NCI-H187 treated with DMSO at 0.1 percent for 48 hours (cell line): ENCODE measurements around the gene CEP350.
"Not testable (repeated sequence)": the region's sequence is repeated elsewhere in the genome, so short reads cannot be mapped to it uniquely, and the experiment has no call there.

Experiments used
- DNase-seq: peaks from one replicate; lab custom pipeline; 2025; lab: John Stamatoyannopoulos, UW

CEP350 gene

DNA sequence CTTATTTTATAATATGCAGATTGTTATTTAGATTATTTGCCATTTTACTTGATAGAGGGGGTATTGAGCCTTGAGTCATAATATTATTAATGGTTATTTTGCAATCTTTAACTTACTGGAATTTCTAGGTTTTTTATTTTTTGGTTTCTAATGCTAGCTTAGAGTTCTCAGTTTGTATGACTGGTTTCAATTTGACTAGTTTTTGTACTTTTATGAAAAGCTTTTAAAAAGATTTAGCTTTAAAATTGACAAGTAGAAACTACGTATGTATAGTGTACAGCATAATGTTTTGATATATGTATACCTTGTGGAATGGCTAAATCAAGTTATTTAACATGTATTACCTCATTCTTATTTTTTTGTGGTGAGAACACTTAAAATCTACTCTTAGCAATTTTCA lies 41.5 kb downstream of the CEP350 start:
- DNase-seq: no peak

DNA sequence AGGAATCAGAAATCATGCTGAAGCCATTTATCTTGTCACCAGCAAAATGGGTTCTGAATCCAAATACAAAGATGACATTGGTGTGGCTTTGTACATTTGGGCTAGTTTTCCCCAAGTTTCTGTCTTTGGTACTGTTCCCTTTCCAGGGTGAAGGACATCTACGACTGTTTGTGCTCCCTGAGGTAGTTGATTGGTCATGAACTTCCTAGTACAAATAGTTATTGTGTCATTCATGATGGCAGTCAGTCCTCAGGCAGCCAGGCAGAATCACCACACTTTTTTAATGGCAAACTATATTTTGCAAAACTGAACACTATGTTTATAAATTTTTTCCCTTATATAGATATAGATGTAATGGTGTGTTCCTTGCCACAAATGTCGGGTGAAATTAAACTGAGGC lies 46.0 kb downstream of the CEP350 start:
- DNase-seq: no peak

DNA sequence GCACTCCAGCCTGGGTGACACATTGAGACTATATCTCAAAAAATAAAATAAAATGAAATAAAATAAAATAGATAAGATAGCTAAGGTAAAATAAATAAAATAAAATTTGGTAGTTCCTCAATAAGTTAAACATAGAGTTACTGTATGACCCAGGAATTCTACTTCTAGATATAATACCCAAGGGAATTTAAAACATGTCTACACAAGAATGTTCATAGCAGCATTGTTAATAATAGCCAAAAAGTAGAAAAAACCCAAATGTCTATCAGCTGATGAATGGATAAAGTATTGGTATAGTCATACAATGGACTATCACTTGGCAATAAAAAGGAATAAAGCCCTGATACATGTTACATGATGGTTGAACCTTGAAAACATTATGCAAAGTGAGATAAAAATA lies 47.8 kb downstream of the CEP350 start:
- DNase-seq: no peak

DNA sequence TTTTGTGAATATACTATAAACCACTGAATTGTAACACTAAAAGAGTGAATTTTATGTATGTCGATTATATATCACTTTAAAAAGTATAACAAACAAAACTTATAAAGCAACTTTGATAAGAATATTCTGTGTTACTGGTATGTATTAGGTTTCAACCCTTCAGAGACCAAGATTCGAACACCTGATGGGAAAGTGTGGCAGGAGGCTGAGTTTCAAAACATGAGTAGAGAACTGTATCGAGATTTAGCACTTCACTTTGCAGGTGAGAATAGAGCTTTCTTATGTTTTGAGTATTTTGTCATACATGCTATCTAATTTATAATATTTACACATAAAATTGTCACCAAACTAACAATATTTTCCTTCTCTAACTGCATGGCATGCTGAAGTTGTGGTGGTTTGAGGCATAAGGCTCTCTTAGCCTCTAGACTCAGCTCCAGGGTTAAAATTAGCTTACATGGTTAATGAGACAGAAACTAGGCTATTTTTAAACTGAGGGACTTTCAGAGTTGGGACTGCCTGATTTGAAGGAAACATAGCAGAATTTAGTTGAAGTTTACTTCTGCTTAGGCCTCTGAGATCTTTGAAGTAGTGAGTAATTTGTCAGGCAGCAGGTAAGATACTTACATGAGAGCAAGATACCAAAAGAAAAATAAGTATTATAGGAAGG lies 48.6 kb downstream of the CEP350 start:
- DNase-seq: no peak

DNA sequence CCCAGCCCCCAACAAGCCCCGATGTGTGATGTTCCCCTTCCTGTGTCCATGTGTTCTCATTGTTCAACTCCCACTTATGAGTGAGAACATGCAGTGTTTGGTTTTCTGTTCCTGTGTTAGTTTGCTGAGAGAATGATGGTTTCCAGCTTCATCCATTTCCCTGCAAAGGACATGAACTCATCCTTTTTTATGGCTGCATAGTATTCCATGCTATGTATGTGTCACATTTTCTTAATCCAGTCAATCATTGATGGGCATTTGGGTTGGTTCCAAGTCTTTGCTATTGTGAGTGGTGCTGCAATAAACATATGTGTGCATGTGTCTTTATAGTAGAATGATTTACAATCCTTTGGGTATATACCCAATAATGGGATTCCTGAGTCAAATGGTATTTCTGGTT lies 52.2 kb downstream of the CEP350 start:
- DNase-seq: not testable (repeated sequence)

DNA sequence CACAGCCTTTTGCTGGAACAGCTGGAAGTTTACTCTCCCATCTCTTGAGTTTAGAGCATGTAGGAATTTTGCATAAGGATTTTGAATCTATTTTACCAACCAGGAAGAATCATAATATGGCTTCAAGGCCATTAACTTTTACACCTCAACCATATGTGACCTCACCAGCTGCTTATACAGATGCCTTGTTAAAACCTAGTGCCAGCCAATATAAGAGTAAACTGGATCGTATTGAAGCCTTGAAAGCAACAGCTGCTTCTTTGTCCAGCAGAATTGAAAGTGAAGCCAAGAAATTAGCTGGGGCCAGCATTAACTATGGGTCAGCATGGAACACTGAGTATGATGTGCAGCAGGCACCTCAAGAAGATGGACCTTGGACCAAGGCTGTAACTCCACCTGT lies 65.4 kb downstream of the CEP350 start:
- no peak for DNase-seq

DNA sequence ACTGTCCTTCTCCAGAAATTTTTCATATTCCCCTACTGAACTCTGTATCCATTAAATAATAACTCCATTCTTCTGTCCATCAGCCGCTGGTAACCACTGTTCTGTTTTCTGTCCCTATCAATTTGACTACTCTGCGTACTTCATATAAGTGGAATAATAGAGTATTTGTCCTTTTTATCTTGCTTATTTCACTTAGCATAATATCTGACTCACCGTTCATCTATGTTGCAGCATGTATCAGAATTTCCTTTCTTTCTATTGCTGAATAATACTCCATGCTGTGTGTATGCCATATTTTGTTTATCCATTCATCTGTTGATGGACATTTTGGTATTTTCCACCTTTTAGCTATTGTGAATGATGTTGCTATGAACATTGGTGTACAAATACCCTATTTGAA lies 71.9 kb downstream of the CEP350 start:
- DNase-seq: no peak

DNA sequence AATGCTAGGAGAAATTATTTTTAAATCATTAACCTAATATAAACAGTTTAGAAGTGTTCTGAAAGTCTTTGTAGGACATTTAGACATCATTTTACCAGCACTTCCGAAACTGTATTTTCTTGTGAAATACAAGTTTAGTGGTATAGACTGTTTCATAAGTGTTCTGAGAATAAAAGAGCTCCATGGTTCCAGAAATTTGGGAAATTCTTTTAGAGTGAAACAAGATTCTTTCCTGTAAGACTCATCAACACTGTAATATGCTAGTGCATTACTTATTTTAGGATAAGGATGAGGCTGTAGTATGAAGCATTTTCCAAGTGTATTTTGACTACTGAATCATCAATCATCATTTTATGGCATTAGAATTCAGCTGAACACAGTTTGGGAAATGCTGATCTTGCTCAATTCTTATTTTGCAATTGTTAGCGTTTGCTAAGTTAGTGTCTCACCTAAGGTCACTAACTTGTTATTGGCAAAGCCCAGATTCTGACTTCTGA lies 73.4 kb downstream of the CEP350 start:
- no peak for DNase-seq

DNA sequence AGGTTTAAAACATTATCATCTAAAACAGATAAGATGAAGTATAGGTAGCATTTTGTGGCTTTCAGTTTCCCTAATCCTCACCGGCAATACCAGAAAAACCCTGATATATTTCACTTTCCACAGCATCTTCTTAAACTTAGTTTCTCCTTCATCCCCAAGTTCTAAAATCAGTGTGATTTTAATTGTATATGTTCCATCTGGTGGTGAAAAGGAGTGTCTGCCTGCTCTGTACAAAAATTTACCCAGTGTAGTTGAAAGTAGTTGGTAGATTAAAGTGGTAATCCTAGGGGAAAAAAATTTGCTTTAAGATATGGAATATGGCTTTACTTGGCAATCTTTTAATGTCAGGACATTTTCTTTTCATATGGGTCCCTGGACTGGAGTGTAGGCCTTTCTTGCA lies 74.3 kb downstream of the CEP350 start:
- no peak for DNase-seq

DNA sequence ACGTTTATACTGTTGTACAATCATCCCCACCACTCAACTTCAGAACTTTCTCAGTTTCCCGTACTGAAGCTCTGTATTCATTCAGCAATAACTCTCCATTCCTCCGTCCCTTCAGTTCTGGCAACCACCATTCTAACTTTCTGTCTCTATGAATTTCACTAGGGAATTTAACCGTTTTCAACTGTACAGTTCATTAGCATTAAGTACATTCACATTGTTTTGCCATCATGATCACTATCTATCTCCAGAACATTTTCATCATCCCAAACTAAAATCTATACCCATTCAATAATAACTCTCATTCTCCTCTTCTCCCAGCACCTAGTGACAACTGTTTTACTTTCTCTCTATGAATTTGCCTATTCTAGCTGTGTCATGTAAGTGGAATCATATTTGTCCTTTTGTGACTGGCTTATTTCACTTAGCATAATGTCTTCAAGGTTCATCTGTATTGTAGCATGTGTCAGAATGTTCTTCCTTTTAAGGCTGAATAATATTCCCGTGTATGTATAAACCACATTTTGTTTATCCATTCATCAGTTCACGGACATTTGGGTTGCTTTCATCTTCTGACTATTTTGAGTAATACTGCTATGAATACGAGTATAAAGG lies 75.0 kb downstream of the CEP350 start:
- no peak for DNase-seq

DNA sequence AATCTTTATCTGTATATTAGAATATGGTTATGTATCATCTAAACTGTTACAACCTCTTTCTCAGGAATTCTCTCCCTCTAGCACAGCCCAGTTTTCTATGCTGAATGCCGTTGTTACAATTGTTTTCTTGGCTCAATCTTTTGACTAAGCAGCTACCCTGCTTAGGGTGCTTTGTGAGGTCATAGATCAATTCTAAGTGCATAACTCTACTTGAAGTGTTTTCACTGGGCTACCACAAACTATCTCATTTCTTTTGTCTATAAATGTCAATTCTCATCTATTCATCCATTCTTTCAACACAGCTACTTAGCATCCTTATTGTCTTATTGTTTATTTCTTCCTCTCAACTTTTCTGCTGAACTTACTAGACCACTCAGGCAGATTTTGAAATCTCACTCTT lies 77.1 kb downstream of the CEP350 start:
- no peak for DNase-seq

DNA sequence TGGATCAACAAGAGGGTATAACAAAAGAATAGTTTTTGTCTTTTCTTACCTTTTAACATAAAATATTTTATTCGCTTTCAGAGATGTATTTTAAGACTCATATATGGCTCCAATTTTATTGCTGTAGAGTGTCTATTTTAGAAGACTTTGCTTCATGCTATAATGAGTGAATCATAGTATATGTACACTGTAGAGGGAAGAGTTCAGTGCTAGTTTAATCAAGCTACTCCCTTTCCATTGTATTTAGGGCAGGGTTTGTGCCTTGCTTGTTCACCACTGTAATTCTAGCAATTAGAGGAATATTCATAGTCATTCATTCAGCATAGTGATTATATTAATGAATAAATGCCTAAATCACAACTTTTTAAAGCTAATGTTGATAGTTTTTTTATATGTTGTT lies 78.8 kb downstream of the CEP350 start:
- no peak for DNase-seq

DNA sequence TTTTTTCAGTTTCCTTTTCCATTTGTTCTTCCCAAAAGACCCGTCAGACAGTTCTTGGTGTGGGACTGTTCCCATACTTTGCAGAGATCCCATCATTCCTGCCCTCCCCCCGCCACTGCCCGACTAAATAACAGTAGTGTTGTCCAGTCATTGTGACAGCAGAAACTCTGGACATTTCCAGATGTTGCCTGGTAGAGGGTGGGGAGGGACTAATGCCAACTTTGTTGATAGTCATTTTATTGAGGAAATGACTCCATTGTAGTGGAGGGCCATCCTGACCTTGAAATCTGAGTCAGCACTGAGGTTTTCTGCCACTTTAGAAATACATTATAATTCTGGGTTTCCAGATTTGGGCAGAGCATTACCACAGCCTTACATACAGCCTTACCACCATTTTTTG lies 85.4 kb downstream of the CEP350 start:
- DNase-seq: no peak

DNA sequence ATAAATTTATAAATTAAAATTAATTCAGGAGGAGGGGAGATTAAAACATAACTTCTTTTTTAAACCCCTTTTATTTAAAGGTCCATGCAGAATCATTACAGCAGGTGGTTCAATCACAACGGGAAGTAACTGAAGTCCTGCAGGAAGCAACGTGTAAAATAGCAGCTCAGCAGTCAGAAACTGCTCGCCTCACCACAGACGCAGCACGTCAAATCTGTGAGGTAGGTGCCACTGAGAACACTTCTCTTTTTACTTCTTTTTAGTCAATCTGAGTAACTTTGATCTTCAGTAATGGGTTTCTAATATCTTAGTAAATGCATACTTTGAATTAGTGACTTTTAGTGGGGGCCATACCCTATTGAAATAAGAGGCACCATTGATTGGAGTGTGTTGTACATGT lies 87.0 kb downstream of the CEP350 start:
- DNase-seq: no peak

DNA sequence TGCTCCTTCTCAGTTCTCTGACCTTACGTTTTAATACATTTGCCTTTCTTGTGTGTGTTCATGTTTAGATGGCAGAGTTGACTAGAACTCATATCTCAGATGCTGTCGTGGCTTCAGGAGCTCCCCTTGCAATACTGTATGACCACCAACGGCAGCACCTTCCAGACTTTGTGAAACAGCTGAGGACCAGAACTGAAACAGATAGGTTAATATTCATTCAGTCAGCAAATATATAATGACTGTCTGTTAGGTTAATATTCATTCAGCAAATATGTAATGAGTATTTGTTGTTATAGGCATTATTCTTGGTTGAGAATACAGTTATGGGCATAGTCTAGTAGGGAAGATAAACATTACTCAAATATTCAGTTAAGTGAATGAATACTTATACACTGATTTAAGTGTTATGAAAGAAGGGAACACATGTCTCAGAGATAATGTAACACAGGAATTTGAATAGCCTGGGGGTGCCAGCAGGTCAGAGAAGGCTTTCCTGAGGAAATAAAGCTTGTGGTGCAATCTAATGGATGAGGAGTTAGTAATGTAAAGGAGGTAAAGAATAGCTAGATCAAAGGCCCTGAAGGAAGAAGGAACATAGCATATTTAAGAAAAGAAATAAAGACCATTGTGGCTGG lies 88.5 kb downstream of the CEP350 start:
- no peak for DNase-seq

DNA sequence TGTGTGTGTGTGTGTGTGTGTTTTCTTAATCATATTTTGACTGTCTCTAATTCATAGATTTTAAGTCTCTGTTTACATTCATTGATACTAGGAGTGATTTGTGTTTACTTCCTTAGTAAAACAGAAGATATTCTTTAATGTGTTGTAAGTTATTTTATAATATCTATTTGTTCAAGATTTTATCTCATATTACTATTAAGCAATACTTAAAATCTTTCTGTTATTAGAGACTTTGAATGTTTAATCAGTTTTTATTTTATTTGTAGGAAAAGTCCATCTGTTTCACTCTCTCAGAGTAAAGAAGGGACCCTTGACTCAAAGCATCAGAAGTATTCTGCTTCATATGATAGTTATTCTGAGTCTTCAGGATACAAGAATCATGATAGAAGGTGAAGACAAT lies 89.2 kb downstream of the CEP350 start:
- DNase-seq: no peak

DNA sequence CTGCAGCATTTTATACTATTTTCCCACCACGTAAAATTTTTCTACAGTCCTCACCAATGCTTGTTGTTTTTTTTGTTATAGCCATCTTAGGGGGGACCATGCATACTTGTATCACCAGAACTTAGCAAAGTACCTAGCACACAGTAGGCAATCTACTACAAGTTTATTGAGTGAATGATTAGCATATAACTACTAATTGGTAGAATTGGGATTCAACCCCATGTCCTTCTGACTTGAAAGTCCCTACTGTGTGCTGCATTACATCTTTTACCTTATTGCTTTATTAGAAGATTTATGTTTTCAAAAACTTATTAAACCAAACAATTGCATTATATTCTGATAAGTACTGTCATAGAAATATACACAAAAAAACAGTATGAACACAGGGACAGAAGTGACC lies 92.1 kb downstream of the CEP350 start:
- no peak for DNase-seq

DNA sequence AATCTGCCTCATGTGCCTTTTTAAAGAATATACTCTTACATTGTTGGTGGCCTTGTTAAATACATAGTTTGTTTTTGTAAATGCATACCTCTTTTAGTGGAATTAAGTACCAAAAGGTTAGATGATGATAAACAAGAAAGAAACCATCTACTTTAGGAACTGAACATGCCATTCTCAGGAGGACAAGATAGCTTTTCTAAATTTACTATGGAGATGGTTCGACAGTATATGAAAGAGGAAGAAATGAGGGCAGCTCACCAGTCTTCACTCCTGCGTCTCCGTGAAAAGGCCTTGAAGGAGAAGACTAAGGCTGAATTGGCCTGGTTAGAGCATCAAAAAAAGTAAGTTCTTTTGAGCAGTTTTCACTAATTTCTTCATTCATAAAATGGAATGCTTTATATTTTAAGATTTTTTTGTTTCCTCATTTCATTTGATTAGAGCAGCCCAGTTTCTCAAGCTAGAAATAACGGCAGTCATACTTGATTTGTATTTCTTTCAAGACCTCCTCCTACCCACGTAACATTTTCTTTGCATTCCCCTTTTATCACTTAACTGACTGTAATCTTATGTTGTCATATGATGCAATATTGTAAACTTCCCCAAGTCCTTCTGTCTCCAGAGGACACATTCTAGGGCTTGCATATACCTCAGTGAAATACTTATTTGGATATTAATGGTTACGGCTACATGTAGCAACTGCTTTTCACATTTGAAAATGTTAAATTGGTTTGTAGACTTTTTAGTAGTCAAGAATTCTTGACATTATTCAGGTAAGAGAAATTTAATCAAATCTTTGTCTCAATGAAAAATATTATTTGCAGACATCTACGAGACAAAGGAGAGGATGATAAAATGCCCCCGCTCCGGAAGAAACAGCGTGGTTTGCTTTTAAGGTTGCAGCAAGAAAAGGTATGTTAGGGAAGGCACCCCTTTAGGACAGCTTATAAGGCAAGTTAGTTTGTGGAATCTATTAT lies 99.3 kb downstream of the CEP350 start:
- DNase-seq: no peak

DNA sequence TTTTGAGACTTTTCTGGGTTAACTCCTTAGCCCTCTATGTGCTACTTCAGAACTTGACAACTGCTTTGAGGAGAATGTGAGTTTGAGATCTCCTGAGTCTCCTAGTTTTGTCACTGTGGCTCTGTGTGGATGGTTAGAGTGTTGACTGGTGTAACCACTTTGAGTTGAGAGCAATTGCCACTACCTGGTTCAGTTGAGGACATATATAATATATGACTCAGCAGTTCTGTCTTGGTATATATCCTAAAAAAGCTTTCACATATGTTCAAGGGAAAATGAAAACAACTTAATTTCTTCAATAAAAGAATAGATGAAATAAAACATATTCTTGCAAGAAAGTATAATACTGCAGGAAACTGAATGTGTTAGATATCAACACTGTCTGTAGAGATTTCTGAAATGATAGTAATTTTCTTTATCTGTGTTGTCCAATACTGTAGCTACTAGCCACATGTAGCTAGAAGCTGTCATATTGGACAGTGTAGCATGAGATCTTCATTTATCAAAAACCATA lies 103.3 kb downstream of the CEP350 start:
- no peak for DNase-seq

DNA sequence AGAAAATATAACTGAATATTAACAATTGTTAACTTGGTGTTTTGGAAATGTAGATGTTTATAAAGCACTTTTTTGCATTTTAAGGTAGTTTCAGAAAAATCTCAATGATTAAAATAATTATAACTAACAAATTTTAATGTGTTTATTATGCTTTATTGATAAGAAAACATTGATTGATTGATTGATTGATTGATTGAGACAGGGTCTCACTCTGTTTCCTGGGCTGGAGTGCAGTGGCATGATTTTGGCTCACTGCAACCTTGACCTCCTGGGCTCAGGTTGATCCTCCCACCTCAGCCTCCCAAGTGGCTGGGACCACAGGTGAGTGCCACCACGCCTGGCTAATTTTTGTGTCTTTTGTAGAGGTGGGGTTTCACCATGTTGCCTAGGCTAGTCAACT lies 106.4 kb downstream of the CEP350 start:
- DNase-seq: no peak

DNA sequence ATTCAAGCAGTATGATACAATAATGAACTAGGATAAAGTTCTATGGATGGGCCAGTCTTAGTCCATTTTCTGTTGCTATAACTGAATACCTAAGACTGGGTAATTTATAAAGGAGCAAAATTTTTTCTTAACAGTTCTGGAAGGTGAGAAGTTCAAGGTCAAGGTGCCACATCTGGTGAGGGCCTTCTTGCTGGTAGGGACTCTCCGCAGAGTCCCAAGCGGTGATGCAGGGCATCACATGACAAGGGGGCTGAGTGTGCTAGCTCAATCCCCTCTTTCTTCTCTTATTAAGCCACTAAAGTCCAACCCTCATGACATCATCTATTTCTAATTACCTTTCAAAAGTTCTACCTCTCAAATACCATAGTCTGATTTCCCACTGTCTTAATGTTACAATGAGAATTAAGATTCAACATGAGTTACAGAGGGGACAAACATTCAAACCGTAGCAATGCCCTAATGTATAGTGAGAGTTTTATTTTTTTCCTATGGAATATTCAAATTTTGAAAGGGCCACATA lies 107.9 kb downstream of the CEP350 start:
- no peak for DNase-seq

DNA sequence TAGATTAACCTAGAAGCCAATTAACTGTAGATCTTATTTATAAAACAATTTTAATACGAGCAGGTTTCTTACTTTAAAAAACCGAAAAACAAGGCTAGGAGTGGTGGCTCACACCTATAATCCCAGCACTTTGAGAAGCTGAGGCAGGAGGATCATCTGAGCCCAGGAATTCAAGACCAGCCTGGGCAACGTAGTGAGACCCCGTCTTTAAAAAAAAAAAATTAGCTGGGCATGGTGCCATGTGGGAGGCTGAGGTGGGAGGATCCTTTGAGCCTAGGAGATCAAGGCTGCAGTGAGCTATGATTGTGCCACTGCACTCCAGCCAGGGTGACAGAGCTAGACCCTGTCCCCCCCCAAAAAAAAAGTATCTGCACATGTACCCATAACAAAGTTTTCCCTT lies 110.8 kb downstream of the CEP350 start:
- no peak for DNase-seq
